AG20443 (cell line): Measurements from ENCODE around the gene SPATS2.
A peak's percentile ranks its signal among the peaks of the same experiment; 100 is the strongest.
"Not testable (repeated sequence)": the region's sequence is repeated elsewhere in the genome, so short reads cannot be mapped to it uniquely, and the experiment has no call there.

Experiments used
- DNase-seq: peaks from one replicate; pipeline ENCODE4 v3.0.0; 2012; ENCODE audit warnings: low spot score, mixed read lengths

Gene SPATS2

GRCh38 chr12:49518914-49519573 is 151.8 kb downstream of the SPATS2 start:
- DNase-seq, result peak; percentile 32

- no peak for DNase-seq
Measured at GRCh38 chr12:49519574-49519936, 152.3 kb downstream of the SPATS2 start.

DNA sequence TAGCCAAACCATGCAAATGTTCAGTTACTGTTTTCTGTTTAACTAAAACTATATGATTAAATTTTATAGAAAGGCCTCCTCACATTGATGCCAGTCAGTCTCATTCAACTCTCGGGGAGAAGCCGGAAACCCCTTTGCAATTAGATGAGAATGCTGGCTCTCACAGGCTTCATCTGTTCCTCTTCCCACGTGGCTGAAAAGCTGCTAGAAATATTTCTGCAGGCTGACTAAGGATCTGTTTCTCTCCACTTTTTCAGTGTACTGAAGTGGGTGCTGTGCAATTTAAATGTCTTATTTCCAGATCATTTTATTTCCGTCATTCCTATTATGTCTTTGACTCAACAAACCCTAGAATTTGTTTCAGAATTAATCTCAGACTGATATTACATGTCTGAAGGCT is 154.1 kb downstream of the SPATS2 start:
- no peak for DNase-seq

DNA sequence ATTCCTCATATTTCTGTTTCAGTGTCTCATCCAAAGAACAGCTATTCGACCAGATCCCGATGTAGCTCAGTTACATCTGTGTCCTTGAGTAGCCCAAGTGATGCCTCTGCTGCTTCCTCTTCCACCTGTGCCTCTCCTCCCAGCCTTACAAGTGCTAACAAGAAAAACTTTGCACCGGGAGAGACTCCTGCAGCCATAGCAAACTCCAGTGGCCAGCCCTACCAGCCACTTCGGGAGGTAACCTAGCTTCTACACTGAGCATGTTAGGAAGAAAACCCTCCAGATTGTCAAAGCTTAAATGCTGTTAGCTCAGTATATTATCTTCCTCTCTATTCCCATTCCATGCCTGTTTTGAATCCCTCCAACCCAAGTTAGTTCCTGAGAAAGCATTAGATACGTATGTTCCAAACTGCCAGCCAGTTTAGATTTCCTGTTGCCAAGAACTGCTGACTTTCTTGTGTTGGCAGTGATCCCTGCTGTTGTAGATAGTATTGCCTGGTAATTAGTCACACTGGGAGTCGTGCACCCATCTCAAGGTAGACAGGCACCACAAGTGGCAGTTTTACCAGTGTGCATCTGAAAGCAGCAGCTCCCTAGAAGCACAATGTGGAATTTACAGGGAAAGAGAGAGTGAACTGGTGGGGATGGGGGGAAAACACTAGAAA is 157.5 kb downstream of the SPATS2 start:
- DNase-seq, result no peak

- no peak for DNase-seq
Measured at GRCh38 chr12:49525942-49526341, 158.7 kb downstream of the SPATS2 start.

DNA sequence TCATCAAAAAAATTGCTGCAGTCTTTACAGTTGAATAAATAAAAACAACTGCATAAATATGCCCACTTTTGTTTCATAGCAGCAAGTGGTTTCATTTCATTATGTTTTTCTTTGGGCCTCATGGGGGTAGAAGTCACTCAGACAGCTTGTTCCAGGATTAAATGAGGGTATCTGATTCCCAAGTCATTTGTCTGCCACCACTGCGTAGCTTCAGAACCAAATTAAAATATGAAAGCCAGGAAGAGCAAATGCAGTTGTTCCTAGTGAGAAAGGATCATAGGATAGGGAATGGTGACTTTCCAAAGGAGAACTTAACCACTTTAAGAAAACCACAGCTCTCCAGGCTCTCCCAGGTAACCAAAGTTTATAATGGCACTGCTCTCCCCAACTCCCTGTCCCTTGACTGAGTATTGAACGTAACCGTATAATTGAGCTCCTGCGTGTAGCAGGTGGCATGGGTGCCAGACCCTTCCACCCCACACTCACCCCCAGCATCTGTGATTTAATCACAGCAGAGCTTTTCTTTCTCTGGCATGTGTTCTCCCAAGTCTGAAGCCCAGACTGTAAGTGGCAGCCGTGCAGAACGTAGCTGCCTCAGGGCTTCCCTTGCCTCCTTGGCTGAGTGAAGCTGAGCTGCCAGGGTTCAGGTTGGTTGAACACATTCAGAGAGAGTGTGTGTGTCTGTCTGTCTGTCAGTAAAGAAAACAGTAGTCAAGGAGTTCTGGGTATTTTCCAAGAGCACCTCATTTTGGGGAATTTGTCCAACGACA is 160.3 kb downstream of the SPATS2 start:
- DNase-seq, result no peak

- no peak for DNase-seq
Measured at GRCh38 chr12:49529414-49529813, 162.2 kb downstream of the SPATS2 start.

- DNase-seq, result no peak
Measured at GRCh38 chr12:49531745-49532144, 164.5 kb downstream of the SPATS2 start.

DNA sequence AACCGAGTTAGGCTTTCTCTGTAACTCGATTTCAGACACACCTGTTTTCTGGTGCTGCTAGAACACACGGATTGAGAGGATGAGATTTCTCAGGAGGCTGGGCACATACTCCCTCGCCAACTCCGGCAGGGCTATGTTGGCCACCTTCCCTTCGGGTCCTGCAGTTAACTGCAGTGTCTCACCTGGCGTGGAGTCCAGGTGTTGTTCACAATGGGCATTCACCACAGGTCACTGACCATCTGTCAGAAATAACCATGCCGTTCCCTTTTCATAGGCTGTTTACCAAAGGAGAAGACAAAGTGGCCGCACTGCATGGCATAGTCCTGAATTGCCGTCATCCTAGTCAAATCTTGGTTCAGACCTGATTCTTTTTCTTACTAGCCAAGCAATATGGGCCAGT is 166.1 kb downstream of the SPATS2 start:
- DNase-seq, result no peak

GRCh38 chr12:49534122-49534521 is 166.9 kb downstream of the SPATS2 start:
- DNase-seq, result not testable (repeated sequence)

DNA sequence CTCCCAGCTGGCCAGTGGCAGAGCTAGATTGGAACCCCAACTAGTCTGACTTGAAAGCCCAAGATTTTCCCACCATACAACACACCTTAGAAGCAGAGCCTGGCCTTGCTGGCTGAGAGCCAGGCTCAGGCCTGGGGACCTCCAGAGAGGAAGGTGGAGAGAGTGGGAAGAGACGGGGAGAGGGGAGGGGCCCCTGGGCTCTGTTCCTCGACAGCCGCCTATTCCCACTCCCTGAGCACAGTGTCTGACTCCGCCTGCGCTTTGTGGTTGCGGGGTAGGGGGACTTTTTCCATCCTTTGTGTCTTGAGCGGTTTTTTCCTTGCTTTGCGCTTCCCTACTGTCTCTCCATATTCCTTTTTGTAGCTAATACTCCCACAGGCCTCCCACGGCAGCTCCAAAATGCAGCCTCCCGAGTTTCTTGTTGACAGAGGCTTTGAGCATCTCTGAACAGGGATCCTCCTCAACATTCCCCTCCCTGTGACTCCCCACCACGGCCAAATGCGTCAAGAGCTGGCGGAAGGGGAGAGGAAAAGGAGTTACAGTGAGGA is 167.5 kb downstream of the SPATS2 start:
- no peak for DNase-seq

DNA sequence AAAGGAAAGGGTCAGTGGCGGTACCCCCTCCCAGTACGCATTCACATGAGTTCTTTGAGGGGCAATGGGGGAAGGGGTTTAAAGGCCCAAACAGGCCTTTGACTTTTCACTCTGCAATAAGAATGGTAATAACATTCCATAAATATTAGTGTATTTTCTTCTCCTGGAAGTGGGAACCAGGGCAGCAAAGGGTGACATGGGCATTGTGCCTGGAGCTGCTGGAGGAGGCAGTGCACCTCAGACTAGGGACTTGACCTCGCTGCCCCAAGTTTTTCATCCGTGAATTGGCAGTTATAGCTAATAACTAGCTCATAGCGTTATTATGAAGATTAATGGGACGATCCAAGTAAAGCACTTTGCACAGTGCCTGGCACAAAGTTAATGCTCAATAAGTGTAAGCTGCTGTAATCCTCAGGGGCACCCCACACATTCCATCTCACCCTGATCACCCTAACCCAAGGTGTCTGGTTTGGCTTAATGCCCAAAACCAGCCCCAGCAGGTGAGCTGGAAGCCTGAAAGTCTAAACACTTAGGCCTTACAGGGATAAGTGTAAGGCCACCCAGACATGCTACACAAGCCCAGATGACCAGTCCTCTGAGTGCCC is 168.8 kb downstream of the SPATS2 start:
- DNase-seq, result no peak

- DNase-seq, result no peak
Measured at GRCh38 chr12:49536526-49537071, 169.3 kb downstream of the SPATS2 start.

DNA sequence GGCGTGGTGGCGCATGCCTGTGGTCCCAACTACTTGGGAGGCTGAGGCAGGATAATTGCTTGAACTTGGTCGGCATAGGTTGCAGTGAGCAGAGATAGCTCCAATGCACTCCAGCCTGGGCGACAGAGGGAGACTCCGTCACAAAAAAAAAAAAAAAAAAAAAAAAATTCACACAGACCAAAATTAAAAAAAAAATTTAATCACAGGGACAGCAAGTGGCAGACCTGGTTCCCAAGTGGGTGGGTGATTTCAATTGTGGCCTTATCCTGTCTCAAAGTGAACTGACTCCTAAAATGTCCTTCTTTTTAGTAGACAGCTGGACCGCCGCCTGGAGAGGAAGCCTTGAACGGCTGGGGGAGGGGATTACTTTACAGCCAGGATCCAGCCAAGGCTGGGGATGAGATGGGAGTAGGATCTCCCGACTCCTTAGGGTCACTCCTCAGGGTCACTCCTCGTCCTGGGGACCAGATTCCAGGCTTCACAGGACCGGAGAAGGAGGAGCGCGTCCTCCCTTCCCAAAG is 170.0 kb downstream of the SPATS2 start:
- no peak for DNase-seq

- DNase-seq, result no peak
Measured at GRCh38 chr12:49537752-49538509, 170.7 kb downstream of the SPATS2 start.

- peak; percentile 94 for DNase-seq
Measured at GRCh38 chr12:49538510-49539403, 171.5 kb downstream of the SPATS2 start, which contains the start of gene KCNH3. Gene KCNH3, plus strand, starts transcription at chr12:49539030. Its CDS starts 387 bp downstream, at chr12:49539417.

DNA sequence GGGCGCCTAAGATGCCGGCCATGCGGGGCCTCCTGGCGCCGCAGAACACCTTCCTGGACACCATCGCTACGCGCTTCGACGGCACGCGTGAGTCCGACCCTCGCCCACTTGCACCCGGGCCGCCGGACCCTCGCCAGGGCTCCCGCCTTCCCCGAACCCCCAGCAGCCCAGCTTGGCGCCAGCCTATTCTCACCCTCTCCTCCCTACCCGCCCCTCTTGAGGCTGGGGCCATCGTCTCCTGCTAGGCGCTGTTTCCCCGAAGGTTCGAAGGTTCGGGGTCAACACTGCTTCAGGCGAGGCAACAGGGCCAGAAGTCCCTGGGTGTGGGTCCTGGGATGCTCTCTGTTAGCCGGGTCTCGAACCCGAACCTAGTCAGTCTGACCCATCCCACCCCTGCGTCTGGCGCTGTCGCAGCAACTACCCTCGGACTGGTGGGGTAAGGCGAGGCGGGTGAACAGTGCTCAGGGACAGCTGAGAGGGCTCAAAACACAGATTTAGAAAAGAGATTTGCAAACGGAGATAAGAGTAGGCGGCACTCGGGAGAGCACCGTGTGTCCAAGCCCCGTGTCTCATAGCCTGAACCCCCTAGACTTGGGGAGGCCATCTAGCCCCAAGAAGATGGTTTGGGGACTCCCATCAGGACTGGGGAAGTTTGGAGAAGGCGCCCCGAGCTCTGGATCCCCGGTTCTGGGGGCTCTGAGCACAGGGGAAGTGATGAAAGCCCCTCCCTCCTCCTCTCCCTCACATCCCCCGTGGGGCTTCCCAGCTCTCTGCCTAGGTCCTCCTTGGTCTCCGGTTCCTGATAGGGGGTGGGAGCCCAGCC is 172.4 kb downstream of the SPATS2 start:
- no peak for DNase-seq

DNA sequence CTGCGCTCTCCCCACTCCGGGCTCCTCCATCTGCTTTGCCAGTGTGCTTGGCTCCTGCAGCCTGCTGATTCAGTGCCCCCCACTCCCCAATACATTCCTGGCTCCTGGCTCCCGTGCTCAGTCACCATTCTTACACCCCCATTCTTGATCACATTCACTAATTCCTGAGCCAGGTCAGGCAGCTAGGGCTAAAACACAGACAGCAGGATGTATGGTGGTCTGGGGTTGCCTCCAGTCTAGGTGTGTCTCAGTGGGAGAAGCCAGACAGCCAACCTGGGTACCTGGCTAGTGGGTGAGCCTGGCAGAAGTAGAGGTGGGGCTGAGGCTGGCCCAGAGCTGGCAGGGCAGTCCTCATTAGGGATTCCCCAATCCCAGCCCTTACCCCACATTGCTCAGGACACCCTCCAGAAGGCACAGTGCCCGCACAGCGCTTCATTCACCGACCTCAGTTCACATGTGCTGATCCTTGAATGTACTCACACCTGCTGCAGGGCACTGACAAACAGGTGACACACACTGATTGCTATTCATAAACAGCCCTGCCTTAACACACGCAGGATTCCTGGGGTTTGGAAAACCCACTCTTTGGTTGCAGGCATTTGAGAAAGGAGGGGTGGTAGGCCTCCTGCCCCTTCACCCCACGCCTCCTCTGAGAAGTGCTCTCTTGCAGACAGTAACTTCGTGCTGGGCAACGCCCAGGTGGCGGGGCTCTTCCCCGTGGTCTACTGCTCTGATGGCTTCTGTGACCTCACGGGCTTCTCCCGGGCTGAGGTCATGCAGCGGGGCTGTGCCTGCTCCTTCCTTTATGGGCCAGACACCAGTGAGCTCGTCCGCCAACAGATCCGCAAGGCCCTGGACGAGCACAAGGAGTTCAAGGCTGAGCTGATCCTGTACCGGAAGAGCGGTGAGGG is 173.2 kb downstream of the SPATS2 start:
- no peak for DNase-seq
